ENCODE measurements around the gene DEFB108B.
"Not testable (repeated sequence)": the region's sequence is repeated elsewhere in the genome, so short reads cannot be mapped to it uniquely, and the experiment has no call there.

DNA sequence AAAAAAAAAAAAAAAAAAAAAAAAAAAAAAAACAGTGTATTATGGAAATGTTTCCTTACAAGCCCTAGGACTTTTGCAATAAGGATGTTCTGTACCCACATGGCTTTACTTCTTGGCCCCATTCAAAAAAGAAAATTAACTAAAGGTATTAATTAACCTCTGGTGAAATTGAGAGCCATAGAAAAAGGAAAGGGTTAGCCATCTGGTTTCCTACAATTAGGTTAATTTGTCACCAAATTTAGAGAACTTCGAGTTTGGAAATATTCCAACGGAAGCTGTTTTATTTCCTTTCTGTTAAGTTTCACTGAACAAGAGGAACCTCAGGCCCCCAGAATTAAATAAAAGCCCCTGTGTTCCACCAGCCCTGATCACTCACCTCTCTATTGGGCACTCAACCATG, 22.9 kb downstream of the DEFB108B start:
- not testable (repeated sequence) for TF ChIP-seq POLR2AphosphoS5 (IDR thresholded peaks at IDR 0.05; ENCODE audit: borderline replicate concordance, low read depth, low read length); EZH2 (IDR thresholded peaks at IDR 0.05)
